Liver (tissue), 9 donors: Measurements from ENCODE around the gene GPR18. TPM values are rescaled to one million over a fixed set of nuclear protein-coding genes. Genes with fewer than 3 reads are reported as not detected.

Experiments
- DNase-seq: peaks from one replicate; pipeline ENCODE4 v3.0.0-alpha.2; 2017; ENCODE audit warnings: low spot score
- H3K27ac ChIP-seq, 2 donors: one replicate each; pipeline ENCODE4 v1.7.0; 2013; ENCODE audit warnings: inconsistent platforms in 2 of 2, low read length in 2 of 2, control low read depth in 1 of 2, low read depth in 1 of 2, mild to moderate bottlenecking in 1 of 2
- H3K27me3 ChIP-seq, 4 donors: one replicate each; pipeline versions ENCODE4 v1.6.1 to v1.7.0; 2013; ENCODE audit warnings: low read length in 3 of 4, inconsistent platforms in 1 of 4, mild to moderate bottlenecking in 1 of 4, moderate library complexity in 1 of 4; ENCODE audit not compliant: control insufficient read depth in 4 of 4, insufficient read depth in 4 of 4
- H3K36me3 ChIP-seq, 4 donors: one replicate each; pipeline versions ENCODE4 v1.6.1 to v1.7.0; 2013; ENCODE audit warnings: low read length in 3 of 4, mild to moderate bottlenecking in 3 of 4, low read depth in 1 of 4, moderate library complexity in 1 of 4; ENCODE audit not compliant: control insufficient read depth in 4 of 4, insufficient read depth in 3 of 4
- H3K4me1 ChIP-seq, 4 donors: one replicate each; pipeline versions ENCODE4 v1.6.1 to v1.7.0; 2013; ENCODE audit warnings: low read length in 3 of 4, mild to moderate bottlenecking in 3 of 4, moderate library complexity in 1 of 4; ENCODE audit not compliant: control insufficient read depth in 4 of 4, insufficient read depth in 4 of 4
- H3K4me3 ChIP-seq, 3 donors: one replicate each; pipeline versions ENCODE4 v1.6.1 to v1.7.0; 2013; ENCODE audit warnings: low read length in 3 of 3, control low read depth in 1 of 3, low read depth in 1 of 3, mild to moderate bottlenecking in 1 of 3
- H3K9ac ChIP-seq, 2 donors: one replicate each; pipeline ENCODE4 v1.7.0; 2013; ENCODE audit warnings: low read length in 2 of 2, mild to moderate bottlenecking in 2 of 2, moderate library complexity in 2 of 2, control low read depth in 1 of 2, low read depth in 1 of 2
- H3K9me3 ChIP-seq, 4 donors: one replicate each; pipeline versions ENCODE4 v1.6.1 to v1.7.0; 2013; ENCODE audit warnings: low read length in 3 of 4; ENCODE audit not compliant: control insufficient read depth in 4 of 4
- CTCF ChIP-seq: fragments of 150-350 bp; IDR thresholded peaks from 2 replicates; pipeline ENCODE4 v1.5.1; 2017; ENCODE audit warnings: improper control_type of control experiment, low read depth, low read length; ENCODE audit not compliant: missing input control
- EGR1 ChIP-seq, 2 donors: IDR thresholded peaks; 2 replicates each; pipeline ENCODE4 v1.6.1; 2016 to 2018; ENCODE audit warnings: antibody characterized with exemption in 2 of 2, low read depth in 2 of 2
- FOXA2 ChIP-seq: IDR thresholded peaks from 2 replicates; pipeline ENCODE4 v1.6.1; 2016; ENCODE audit warnings: antibody characterized with exemption
- GABPA ChIP-seq, 2 donors: IDR thresholded peaks in 1 of 2; conservative IDR thresholded peaks in 1 of 2; 2 replicates each; pipeline ENCODE4 v1.6.1; 2016; ENCODE audit warnings: antibody characterized with exemption in 2 of 2, mild to moderate bottlenecking in 1 of 2, moderate library complexity in 1 of 2
- HNF4A ChIP-seq, 2 donors: conservative IDR thresholded peaks; 2 replicates each; pipeline ENCODE4 v1.6.1; 2016; ENCODE audit warnings: antibody characterized with exemption in 2 of 2, mild to moderate bottlenecking in 2 of 2
- HNF4G ChIP-seq: IDR thresholded peaks from 2 replicates; pipeline ENCODE4 v1.6.1; 2016; ENCODE audit warnings: antibody characterized with exemption
- MAX ChIP-seq: IDR thresholded peaks from 2 replicates; pipeline ENCODE4 v1.6.1; 2016; ENCODE audit warnings: antibody characterized with exemption
- NR2F2 ChIP-seq: IDR thresholded peaks from 2 replicates; pipeline ENCODE4 v1.6.1; 2016; ENCODE audit warnings: antibody characterized with exemption
- RAD21 ChIP-seq, 2 donors: IDR thresholded peaks; 2 replicates each; pipeline ENCODE4 v1.6.1; 2016; ENCODE audit warnings: antibody characterized with exemption in 2 of 2, mild to moderate bottlenecking in 2 of 2
- REST ChIP-seq: IDR thresholded peaks from 2 replicates; pipeline ENCODE4 v1.6.1; 2016; ENCODE audit warnings: antibody characterized with exemption, mild to moderate bottlenecking
- RXRA ChIP-seq, 2 donors: IDR thresholded peaks; 2 replicates each; pipeline ENCODE4 v1.6.1; 2017 to 2018; ENCODE audit warnings: antibody characterized with exemption in 2 of 2, mild to moderate bottlenecking in 1 of 2
- SP1 ChIP-seq: IDR thresholded peaks from 2 replicates; pipeline ENCODE4 v1.6.1; 2018; ENCODE audit warnings: antibody characterized with exemption, mild to moderate bottlenecking
- TAF1 ChIP-seq: conservative IDR thresholded peaks from 2 replicates; pipeline ENCODE4 v1.6.1; 2016; ENCODE audit warnings: antibody characterized with exemption, mild to moderate bottlenecking
- ZBTB33 ChIP-seq: IDR thresholded peaks from 2 replicates; pipeline ENCODE4 v1.6.1; 2016; ENCODE audit warnings: antibody characterized with exemption
- WGBS: extraction: QIAGEN DNeasy Blood & Tissue Kit; methylation state at CpG from one replicate; pipeline ENCODE4 v1.1.7; 2013; 5-methylcytosine and 5-hydroxymethylcytosine counted together
- polyA plus RNA-seq, 2 donors: library from polyadenylated mRNA; stranded (reverse) in 1 of 2; unstranded in 1 of 2; fragments of 200-250 nt in 1 of 2; fragments of >200 nt in 1 of 2; fragmentation: Nextera tagmentation in 1 of 2; extraction: Ambion mirVana in 1 of 2; gene quantifications; one replicate each; pipeline versions ENCODE4 v1.2.1 to v1.2.3, GENCODE V29; 2013 to 2015
- total RNA-seq, 2 donors: library from RNA; depleted of rRNA; stranded (reverse); fragments of >200 nt; gene quantifications; one replicate each; pipeline ENCODE4 v1.2.3, GENCODE V29; 2014
- donor health status: healthy.
- donor health status: healthy.
- donor health status: healthy.
- donor health status: healthy.
- donor health status: healthy.

GPR18 gene
- total and polyA plus RNA-seq, 4 donors = 0.13 to 1.0 (median 0.41) TPM

GRCh38 chr13:99265821-99266426, 7.7 kb upstream of the GPR18 start:
- WGBS = 21% methylated on average over 3 of the region's 3 CpGs
- H3K36me3 ChIP-seq = peaks cover 0 to 8% (median 2%) of the 10 kb centered on the region in 4 donors
- peaks cover 0 to 5% (median under 1%) of the 10 kb centered on the region in 4 donors for H3K4me1 ChIP-seq
- H3K9ac ChIP-seq = no peak overlapping the region
- no peak for DNase-seq
- no peaks in the 10 kb centered on the region for H3K27me3 ChIP-seq
- H3K27ac ChIP-seq = no peak overlapping the region
- no peaks in the 10 kb centered on the region for H3K9me3 ChIP-seq
- TF ChIP-seq RAD21 (IDR thresholded peaks at IDR 0.05) = peak; percentile 81 to 84
- TF ChIP-seq NR2F2 = no peak
- peak; percentile 64 for TF ChIP-seq CTCF
- no peak overlapping the region for H3K4me3 ChIP-seq

GRCh38 chr13:99265162-99265800, 7.1 kb upstream of the GPR18 start:
- WGBS = 73% methylated on average over 8 of the region's 8 CpGs
- peaks cover 0 to 11% (median 3%) of the 10 kb centered on the region in 4 donors for H3K4me1 ChIP-seq
- H3K27ac ChIP-seq = no peak overlapping the region

More at GRCh38 chr13:99265162-99265800, 7.1 kb upstream of the GPR18 start:
- Histone ChIP-seq H3K4me3 (no peak overlapping the region), H3K36me3 (peaks cover 0 to 8% (median 2%) of the 10 kb centered on the region in 4 donors), H3K9ac (no peak overlapping the region), H3K9me3 (no peaks in the 10 kb centered on the region), H3K27me3 (no peaks in the 10 kb centered on the region)
- no peak for DNase-seq
- TF ChIP-seq HNF4A (conservative IDR thresholded peaks at IDR 0.05) (no peak), EGR1 (IDR thresholded peaks at IDR 0.05; ENCODE audit: low read depth in 2 of 2) (no peak), TAF1 (no peak), MAX (no peak), RAD21 (IDR thresholded peaks at IDR 0.05) (no peak), SP1 (no peak), FOXA2 (no peak), REST (no peak), CTCF (no peak), NR2F2 (no peak), GABPA (IDR thresholded peaks at IDR 0.05 in 1 of 2, conservative IDR thresholded peaks at IDR 0.05 in 1 of 2) (no peak), HNF4G (no peak), RXRA (IDR thresholded peaks at IDR 0.05) (no peak), ZBTB33 (no peak)
